HEK293 (cell line): Measurements from ENCODE around the gene ZNF467.

Source experiments
- EGR2 ChIP-seq: fragments of 450-650 bp; formaldehyde crosslinking; IDR thresholded peaks from 2 replicates; pipeline ENCODE4 v1.5.1; 2016; ENCODE audit warnings: low read depth, missing biosample characterization, missing genetic modification characterization
- GLI2 ChIP-seq: fragments of 450-650 bp; formaldehyde crosslinking; IDR thresholded peaks from 2 replicates; pipeline ENCODE4; 2017; ENCODE audit warnings: missing biosample characterization, missing genetic modification characterization, low read depth, borderline replicate concordance
- IKZF3 ChIP-seq: fragments of 450-650 bp; IDR thresholded peaks from 2 replicates; pipeline ENCODE4 v1.5.0; 2018; ENCODE audit warnings: missing biosample characterization, mild to moderate bottlenecking, missing genetic modification characterization, moderate library complexity
- KLF1 ChIP-seq: fragments of 450-650 bp; formaldehyde crosslinking; IDR thresholded peaks from 2 replicates; pipeline ENCODE4 v1.5.1; 2016; ENCODE audit warnings: missing biosample characterization, missing genetic modification characterization
- KLF8 ChIP-seq: fragments of 450-650 bp; formaldehyde crosslinking; IDR thresholded peaks from 2 replicates; pipeline ENCODE4 v1.5.1; 2016; ENCODE audit warnings: missing biosample characterization, missing genetic modification characterization
- KLF9 ChIP-seq: fragments of 450-650 bp; formaldehyde crosslinking; IDR thresholded peaks from 2 replicates; pipeline ENCODE4 v1.5.1; 2016; ENCODE audit warnings: missing biosample characterization, missing genetic modification characterization, low read depth
- SCRT1 ChIP-seq: fragments of 450-650 bp; formaldehyde crosslinking; IDR thresholded peaks from 2 replicates; pipeline ENCODE4 v1.5.1; 2016; ENCODE audit warnings: missing biosample characterization, missing genetic modification characterization, borderline replicate concordance
- TCF7L2 ChIP-seq: IDR thresholded peaks from 2 replicates; pipeline ENCODE4 v1.6.1; 2011; ENCODE audit warnings: low read depth, mild to moderate bottlenecking, inconsistent platforms, low read length, moderate library complexity, borderline replicate concordance
- WT1 ChIP-seq: fragments of 450-650 bp; formaldehyde crosslinking; IDR thresholded peaks from 2 replicates; pipeline ENCODE4 v1.5.1; 2016; ENCODE audit warnings: missing biosample characterization, missing genetic modification characterization
- ZNF114 ChIP-seq: fragments of 450-650 bp; formaldehyde crosslinking; IDR thresholded peaks from 2 replicates; pipeline ENCODE4 v1.5.0; 2017; ENCODE audit warnings: missing biosample characterization, missing genetic modification characterization
- ZNF16 ChIP-seq: fragments of 450-650 bp; formaldehyde crosslinking; IDR thresholded peaks from 2 replicates; pipeline ENCODE4 v1.5.1; 2016; ENCODE audit warnings: low read depth, missing biosample characterization, missing genetic modification characterization
- ZNF221 ChIP-seq: fragments of 450-650 bp; formaldehyde crosslinking; IDR thresholded peaks from 2 replicates; pipeline ENCODE4 v1.5.1; 2017; ENCODE audit warnings: missing biosample characterization, missing genetic modification characterization, borderline replicate concordance
- ZNF248 ChIP-seq: fragments of 450-650 bp; formaldehyde crosslinking; IDR thresholded peaks from 2 replicates; pipeline ENCODE4 v1.5.1; 2017; ENCODE audit warnings: missing biosample characterization, missing genetic modification characterization
- ZNF274 ChIP-seq, 2 experiments: fragments of 200-500 bp in 1 of 2; fragments of 450-650 bp in 1 of 2; sonication (Bioruptor generic) in 1 of 2; formaldehyde crosslinking in 1 of 2; IDR thresholded peaks; 2 replicates each; pipeline versions ENCODE4 v1.5.1 to v1.6.1; 2014 to 2016; ENCODE audit warnings: borderline replicate concordance in 1 of 2, inconsistent platforms in 1 of 2, low read length in 1 of 2, missing biosample characterization in 1 of 2, missing genetic modification characterization in 1 of 2
- ZNF335 ChIP-seq: fragments of 450-650 bp; formaldehyde crosslinking; conservative IDR thresholded peaks from 2 replicates; pipeline ENCODE4 v1.5.1; 2016; ENCODE audit warnings: missing biosample characterization, missing genetic modification characterization
- ZNF404 ChIP-seq: fragments of 450-650 bp; formaldehyde crosslinking; IDR thresholded peaks from 2 replicates; pipeline ENCODE4 v1.5.1; 2017; ENCODE audit warnings: missing biosample characterization, missing genetic modification characterization
- ZNF426 ChIP-seq: fragments of 450-650 bp; formaldehyde crosslinking; IDR thresholded peaks from 2 replicates; pipeline ENCODE4 v1.5.1; 2017; ENCODE audit warnings: missing biosample characterization, missing genetic modification characterization, mild to moderate bottlenecking, inconsistent platforms, moderate library complexity
- ZNF514 ChIP-seq: fragments of 450-650 bp; formaldehyde crosslinking; IDR thresholded peaks from 2 replicates; pipeline ENCODE4 v1.5.1; 2016; ENCODE audit warnings: missing biosample characterization, missing genetic modification characterization
- ZNF561 ChIP-seq: fragments of 450-650 bp; IDR thresholded peaks from 2 replicates; pipeline ENCODE4 v1.5.1; 2018; ENCODE audit warnings: missing biosample characterization, missing genetic modification characterization, borderline replicate concordance
- ZNF571 ChIP-seq: fragments of 450-650 bp; formaldehyde crosslinking; IDR thresholded peaks from 2 replicates; pipeline ENCODE4 v1.5.0; 2017; ENCODE audit warnings: missing biosample characterization, missing genetic modification characterization
- ZNF626 ChIP-seq: fragments of 450-650 bp; sonication (Bioruptor Pico); formaldehyde crosslinking; IDR thresholded peaks from 2 replicates; pipeline ENCODE4 v1.5.1; 2018; ENCODE audit warnings: missing biosample characterization, missing genetic modification characterization, inconsistent platforms
- ZNF654 ChIP-seq: fragments of 450-650 bp; formaldehyde crosslinking; IDR thresholded peaks from 2 replicates; pipeline ENCODE4 v1.5.1; 2016; ENCODE audit warnings: low read depth, missing biosample characterization, missing genetic modification characterization
- ZNF670 ChIP-seq: fragments of 450-650 bp; formaldehyde crosslinking; IDR thresholded peaks from 2 replicates; pipeline ENCODE4 v1.5.1; 2016; ENCODE audit warnings: missing biosample characterization, missing genetic modification characterization, low read depth
- ZNF701 ChIP-seq: fragments of 450-650 bp; formaldehyde crosslinking; IDR thresholded peaks from 2 replicates; pipeline ENCODE4 v1.5.1; 2016; ENCODE audit warnings: missing biosample characterization, missing genetic modification characterization
- ZNF76 ChIP-seq: fragments of 450-650 bp; formaldehyde crosslinking; IDR thresholded peaks from 2 replicates; pipeline ENCODE4; 2016; ENCODE audit warnings: low read depth, missing biosample characterization, missing genetic modification characterization, borderline replicate concordance
- ZNF776 ChIP-seq: fragments of 450-650 bp; formaldehyde crosslinking; IDR thresholded peaks from 2 replicates; pipeline ENCODE4 v1.5.0; 2017; ENCODE audit warnings: missing biosample characterization, missing genetic modification characterization, borderline replicate concordance
- ZNF777 ChIP-seq: fragments of 450-650 bp; formaldehyde crosslinking; IDR thresholded peaks from 2 replicates; pipeline ENCODE4 v1.5.1; 2017; ENCODE audit warnings: missing biosample characterization, missing genetic modification characterization, borderline replicate concordance
- ZNF785 ChIP-seq: fragments of 450-650 bp; formaldehyde crosslinking; IDR thresholded peaks from 2 replicates; pipeline ENCODE4 v1.5.1; 2016; ENCODE audit warnings: missing biosample characterization, missing genetic modification characterization
- ZXDB ChIP-seq: fragments of 450-650 bp; formaldehyde crosslinking; IDR thresholded peaks from 2 replicates; pipeline ENCODE4 v1.5.1; 2016; ENCODE audit warnings: missing biosample characterization, missing genetic modification characterization
- TF ChIP-seq, protein P1 (sequence below): fragments of 450-650 bp; formaldehyde crosslinking; IDR thresholded peaks from 2 replicates; pipeline ENCODE4 v1.5.1; 2016; ENCODE audit warnings: missing biosample characterization, missing genetic modification characterization, low read depth
- TF ChIP-seq, protein P2 (sequence below): fragments of 450-650 bp; formaldehyde crosslinking; IDR thresholded peaks from 2 replicates; pipeline ENCODE4 v1.5.1; 2016; ENCODE audit warnings: missing biosample characterization, missing genetic modification characterization, borderline replicate concordance
- TF ChIP-seq, protein P3 (sequence below): fragments of 450-650 bp; formaldehyde crosslinking; IDR thresholded peaks from 2 replicates; pipeline ENCODE4 v1.5.1; 2017; ENCODE audit warnings: missing biosample characterization, missing genetic modification characterization
- TF ChIP-seq, protein P4 (sequence below): fragments of 450-650 bp; formaldehyde crosslinking; IDR thresholded peaks from 2 replicates; pipeline ENCODE4 v1.5.1; 2017; ENCODE audit warnings: missing biosample characterization, missing genetic modification characterization
- TF ChIP-seq, protein P5 (sequence below): fragments of 450-650 bp; formaldehyde crosslinking; IDR thresholded peaks from 2 replicates; pipeline ENCODE4 v1.5.1; 2016; ENCODE audit warnings: missing biosample characterization, missing genetic modification characterization

The ZNF467 gene

DNA sequence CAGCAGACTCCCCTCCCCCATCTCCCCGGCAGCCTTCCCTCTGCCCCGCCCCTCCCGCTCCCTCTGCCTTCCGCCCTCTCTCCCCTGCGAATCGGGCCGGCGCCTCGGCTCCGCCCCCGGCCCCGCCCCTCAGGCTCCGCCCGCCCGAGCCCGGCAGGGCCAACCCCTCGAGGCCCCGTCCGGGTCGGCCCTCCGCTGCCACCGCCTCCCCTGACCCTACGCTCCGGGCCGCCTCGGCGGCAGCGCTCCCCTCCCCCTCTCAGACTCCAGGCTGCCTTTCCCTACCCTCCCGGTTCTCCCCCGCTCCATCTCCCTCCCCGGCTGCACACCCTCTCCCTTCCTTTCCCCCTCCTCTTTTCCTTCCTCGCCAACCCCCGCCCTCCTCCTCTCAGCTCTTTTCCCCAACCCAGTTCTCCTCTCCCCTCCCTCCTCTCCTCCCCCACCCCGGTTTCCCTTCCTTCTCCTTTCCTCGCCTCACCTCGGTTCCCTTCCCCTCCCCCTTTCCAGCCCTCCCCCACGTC, 1.6 kb downstream of the ZNF467 start (continued):
- TF ChIP-seq, protein P1, sequence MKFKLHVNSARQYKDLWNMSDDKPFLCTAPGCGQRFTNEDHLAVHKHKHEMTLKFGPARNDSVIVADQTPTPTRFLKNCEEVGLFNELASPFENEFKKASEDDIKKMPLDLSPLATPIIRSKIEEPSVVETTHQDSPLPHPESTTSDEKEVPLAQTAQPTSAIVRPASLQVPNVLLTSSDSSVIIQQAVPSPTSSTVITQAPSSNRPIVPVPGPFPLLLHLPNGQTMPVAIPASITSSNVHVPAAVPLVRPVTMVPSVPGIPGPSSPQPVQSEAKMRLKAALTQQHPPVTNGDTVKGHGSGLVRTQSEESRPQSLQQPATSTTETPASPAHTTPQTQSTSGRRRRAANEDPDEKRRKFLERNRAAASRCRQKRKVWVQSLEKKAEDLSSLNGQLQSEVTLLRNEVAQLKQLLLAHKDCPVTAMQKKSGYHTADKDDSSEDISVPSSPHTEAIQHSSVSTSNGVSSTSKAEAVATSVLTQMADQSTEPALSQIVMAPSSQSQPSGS (tag by site-specific recombination), result no peak
- no peak for TF ChIP-seq ZNF670 (tag by site-specific recombination)
- TF ChIP-seq, protein P2, sequence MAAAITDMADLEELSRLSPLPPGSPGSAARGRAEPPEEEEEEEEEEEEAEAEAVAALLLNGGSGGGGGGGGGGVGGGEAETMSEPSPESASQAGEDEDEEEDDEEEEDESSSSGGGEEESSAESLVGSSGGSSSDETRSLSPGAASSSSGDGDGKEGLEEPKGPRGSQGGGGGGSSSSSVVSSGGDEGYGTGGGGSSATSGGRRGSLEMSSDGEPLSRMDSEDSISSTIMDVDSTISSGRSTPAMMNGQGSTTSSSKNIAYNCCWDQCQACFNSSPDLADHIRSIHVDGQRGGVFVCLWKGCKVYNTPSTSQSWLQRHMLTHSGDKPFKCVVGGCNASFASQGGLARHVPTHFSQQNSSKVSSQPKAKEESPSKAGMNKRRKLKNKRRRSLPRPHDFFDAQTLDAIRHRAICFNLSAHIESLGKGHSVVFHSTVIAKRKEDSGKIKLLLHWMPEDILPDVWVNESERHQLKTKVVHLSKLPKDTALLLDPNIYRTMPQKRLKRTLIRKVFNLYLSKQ (tag by site-specific recombination), result no peak
- TF ChIP-seq, protein P3, sequence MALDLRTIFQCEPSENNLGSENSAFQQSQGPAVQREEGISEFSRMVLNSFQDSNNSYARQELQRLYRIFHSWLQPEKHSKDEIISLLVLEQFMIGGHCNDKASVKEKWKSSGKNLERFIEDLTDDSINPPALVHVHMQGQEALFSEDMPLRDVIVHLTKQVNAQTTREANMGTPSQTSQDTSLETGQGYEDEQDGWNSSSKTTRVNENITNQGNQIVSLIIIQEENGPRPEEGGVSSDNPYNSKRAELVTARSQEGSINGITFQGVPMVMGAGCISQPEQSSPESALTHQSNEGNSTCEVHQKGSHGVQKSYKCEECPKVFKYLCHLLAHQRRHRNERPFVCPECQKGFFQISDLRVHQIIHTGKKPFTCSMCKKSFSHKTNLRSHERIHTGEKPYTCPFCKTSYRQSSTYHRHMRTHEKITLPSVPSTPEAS, result 0 out of 2 replicates have a peak, but pooled peaks have one; percentile 20
- TF ChIP-seq ZNF626 (tag by site-specific recombination), result no peak
- peak; percentile 73; the same call in 1 of the 2 replicates for TF ChIP-seq KLF8 (tag by site-specific recombination)
- TF ChIP-seq, protein P4, sequence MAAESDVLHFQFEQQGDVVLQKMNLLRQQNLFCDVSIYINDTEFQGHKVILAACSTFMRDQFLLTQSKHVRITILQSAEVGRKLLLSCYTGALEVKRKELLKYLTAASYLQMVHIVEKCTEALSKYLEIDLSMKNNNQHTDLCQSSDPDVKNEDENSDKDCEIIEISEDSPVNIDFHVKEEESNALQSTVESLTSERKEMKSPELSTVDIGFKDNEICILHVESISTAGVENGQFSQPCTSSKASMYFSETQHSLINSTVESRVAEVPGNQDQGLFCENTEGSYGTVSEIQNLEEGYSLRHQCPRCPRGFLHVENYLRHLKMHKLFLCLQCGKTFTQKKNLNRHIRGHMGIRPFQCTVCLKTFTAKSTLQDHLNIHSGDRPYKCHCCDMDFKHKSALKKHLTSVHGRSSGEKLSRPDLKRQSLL (tag by site-specific recombination), result peak; percentile 93
- TF ChIP-seq, protein P5, sequence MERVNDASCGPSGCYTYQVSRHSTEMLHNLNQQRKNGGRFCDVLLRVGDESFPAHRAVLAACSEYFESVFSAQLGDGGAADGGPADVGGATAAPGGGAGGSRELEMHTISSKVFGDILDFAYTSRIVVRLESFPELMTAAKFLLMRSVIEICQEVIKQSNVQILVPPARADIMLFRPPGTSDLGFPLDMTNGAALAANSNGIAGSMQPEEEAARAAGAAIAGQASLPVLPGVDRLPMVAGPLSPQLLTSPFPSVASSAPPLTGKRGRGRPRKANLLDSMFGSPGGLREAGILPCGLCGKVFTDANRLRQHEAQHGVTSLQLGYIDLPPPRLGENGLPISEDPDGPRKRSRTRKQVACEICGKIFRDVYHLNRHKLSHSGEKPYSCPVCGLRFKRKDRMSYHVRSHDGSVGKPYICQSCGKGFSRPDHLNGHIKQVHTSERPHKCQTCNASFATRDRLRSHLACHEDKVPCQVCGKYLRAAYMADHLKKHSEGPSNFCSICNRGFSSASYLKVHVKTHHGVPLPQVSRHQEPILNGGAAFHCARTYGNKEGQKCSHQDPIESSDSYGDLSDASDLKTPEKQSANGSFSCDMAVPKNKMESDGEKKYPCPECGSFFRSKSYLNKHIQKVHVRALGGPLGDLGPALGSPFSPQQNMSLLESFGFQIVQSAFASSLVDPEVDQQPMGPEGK (tag by site-specific recombination), result peak; percentile 85
- no peak for TF ChIP-seq ZNF274 (IDR thresholded peaks at IDR 0.05; ENCODE audit: low read length)
- no peak for TF ChIP-seq ZNF274 (tag by site-specific recombination; IDR thresholded peaks at IDR 0.05; ENCODE audit: borderline replicate concordance)
- TF ChIP-seq KLF1 (tag by site-specific recombination), result peak; percentile 71
- TF ChIP-seq ZNF335 (tag by site-specific recombination), result peak; percentile 93
- TF ChIP-seq ZNF248 (tag by site-specific recombination), result no peak
- TF ChIP-seq ZNF16 (tag by site-specific recombination), result no peak
- no peak for TF ChIP-seq SCRT1 (tag by site-specific recombination)
- TF ChIP-seq ZNF785 (tag by site-specific recombination), result no peak
- TF ChIP-seq ZNF571 (tag by site-specific recombination), result no peak
- peak; percentile 63 for TF ChIP-seq IKZF3 (tag by site-specific recombination)
- peak; percentile 82; the same call in 1 of the 2 replicates for TF ChIP-seq ZNF561 (tag by site-specific recombination)
- TF ChIP-seq ZNF221 (tag by site-specific recombination), result no peak
- TF ChIP-seq ZNF114, result no peak
- no peak for TF ChIP-seq ZNF654
- peak; percentile 70 for TF ChIP-seq ZNF76 (tag by site-specific recombination)
- no peak for TF ChIP-seq ZNF701 (tag by site-specific recombination)
- no peak for TF ChIP-seq ZNF776 (tag by site-specific recombination)
- TF ChIP-seq GLI2 (tag by site-specific recombination), result no peak
- TF ChIP-seq KLF9 (tag by site-specific recombination), result peak; percentile 79; the same call in 1 of the 2 replicates
- no peak for TF ChIP-seq TCF7L2
- no peak for TF ChIP-seq ZNF777 (tag by site-specific recombination)
- TF ChIP-seq ZNF426, result no peak
- TF ChIP-seq ZNF404 (tag by site-specific recombination), result no peak
- TF ChIP-seq ZNF514 (tag by site-specific recombination), result no peak
- TF ChIP-seq WT1 (tag by site-specific recombination), result peak; percentile 83
- peak; percentile 69; the same call in 1 of the 2 replicates for TF ChIP-seq ZXDB (tag by site-specific recombination)
- peak; percentile 92 for TF ChIP-seq EGR2 (tag by site-specific recombination)
